Measurements from ENCODE around the gene TRIO. TPM values are rescaled to one million over a fixed set of nuclear protein-coding genes. Genes with fewer than 3 reads are reported as not detected.

TRIO gene
- polyA plus RNA-seq, 2 donors: 10.3 to 22.8 TPM

- no peak overlapping the region for H3K27ac ChIP-seq (ENCODE audit: low read depth in 2 of 2, low read length in 1 of 2)
- H3K36me3 ChIP-seq (ENCODE audit: control insufficient read depth in 2 of 2, insufficient read depth in 2 of 2, low read length in 1 of 2): no peaks in the 10 kb centered on the region
- no peaks in the 10 kb centered on the region for H3K4me1 ChIP-seq (ENCODE audit: control insufficient read depth in 2 of 2, insufficient read depth in 2 of 2, low read length in 1 of 2)
- H3K4me3 ChIP-seq (ENCODE audit: low read depth in 1 of 2, low read length in 2 of 2): no peak overlapping the region
- H3K27me3 ChIP-seq (ENCODE audit: control insufficient read depth in 1 of 2, insufficient read depth in 2 of 2, low read length in 2 of 2): no peaks in the 10 kb centered on the region
- H3K9me3 ChIP-seq (ENCODE audit: control insufficient read depth in 2 of 2, insufficient read depth in 1 of 2, low read depth in 1 of 2, low read length in 1 of 2): no peaks in the 10 kb centered on the region
- whole genome bisulfite sequencing, 2 donors: 83 to 100% methylated on average over 1 of the region's 1 CpG
Measured at GRCh38 chr5:14134083-14134482, 9.1 kb upstream of the TRIO start.

- no peaks in the 10 kb centered on the region for H3K4me1 ChIP-seq (ENCODE audit: control insufficient read depth in 2 of 2, insufficient read depth in 2 of 2, low read length in 1 of 2)
- no peaks in the 10 kb centered on the region for H3K36me3 ChIP-seq (ENCODE audit: control insufficient read depth in 2 of 2, insufficient read depth in 2 of 2, low read length in 1 of 2)
- no peak overlapping the region for H3K27ac ChIP-seq (ENCODE audit: low read depth in 2 of 2, low read length in 1 of 2)
- WGBS, 2 donors: 84 to 94% methylated on average over 2 of the region's 2 CpGs
- H3K4me3 ChIP-seq (ENCODE audit: low read depth in 1 of 2, low read length in 2 of 2): no peak overlapping the region
- H3K9me3 ChIP-seq (ENCODE audit: control insufficient read depth in 2 of 2, insufficient read depth in 1 of 2, low read depth in 1 of 2, low read length in 1 of 2): no peaks in the 10 kb centered on the region
- H3K27me3 ChIP-seq (ENCODE audit: control insufficient read depth in 1 of 2, insufficient read depth in 2 of 2, low read length in 2 of 2): no peaks in the 10 kb centered on the region
Measured at GRCh38 chr5:14134771-14135170, 8.4 kb upstream of the TRIO start.

- Histone ChIP-seq H3K4me3 (ENCODE audit: low read depth in 1 of 2, low read length in 2 of 2) (no peak overlapping the region), H3K27me3 (ENCODE audit: control insufficient read depth in 1 of 2, insufficient read depth in 2 of 2, low read length in 2 of 2) (no peaks in the 10 kb centered on the region), H3K36me3 (ENCODE audit: control insufficient read depth in 2 of 2, insufficient read depth in 2 of 2, low read length in 1 of 2) (no peaks in the 10 kb centered on the region), H3K4me1 (ENCODE audit: control insufficient read depth in 2 of 2, insufficient read depth in 2 of 2, low read length in 1 of 2) (no peaks in the 10 kb centered on the region), H3K9me3 (ENCODE audit: control insufficient read depth in 2 of 2, insufficient read depth in 1 of 2, low read depth in 1 of 2, low read length in 1 of 2) (no peaks in the 10 kb centered on the region), H3K27ac (ENCODE audit: low read depth in 2 of 2, low read length in 1 of 2) (no peak overlapping the region)
- 94 to 97% methylated on average over 1 of the region's 1 CpG for WGBS, 2 donors
Measured at GRCh38 chr5:14135621-14136020, 7.5 kb upstream of the TRIO start.

- H3K27me3 ChIP-seq (ENCODE audit: control insufficient read depth in 1 of 2, insufficient read depth in 2 of 2, low read length in 2 of 2): no peaks in the 10 kb centered on the region
Measured at GRCh38 chr5:14136228-14136627, 6.9 kb upstream of the TRIO start.

GRCh38 chr5:14138608-14139540, 4.3 kb upstream of the TRIO start:
- no peak overlapping the region for H3K4me3 ChIP-seq (ENCODE audit: low read depth in 1 of 2, low read length in 2 of 2)
- H3K27ac ChIP-seq (ENCODE audit: low read depth in 2 of 2, low read length in 1 of 2): no peak overlapping the region
- H3K9me3 ChIP-seq (ENCODE audit: control insufficient read depth in 2 of 2, insufficient read depth in 1 of 2, low read depth in 1 of 2, low read length in 1 of 2): no peaks in the 10 kb centered on the region
- H3K36me3 ChIP-seq (ENCODE audit: control insufficient read depth in 2 of 2, insufficient read depth in 2 of 2, low read length in 1 of 2): no peaks in the 10 kb centered on the region
- no peaks in the 10 kb centered on the region for H3K27me3 ChIP-seq (ENCODE audit: control insufficient read depth in 1 of 2, insufficient read depth in 2 of 2, low read length in 2 of 2)
- WGBS, 2 donors: 85% methylated on average over 11 of the region's 11 CpGs
- no peaks in the 10 kb centered on the region for H3K4me1 ChIP-seq (ENCODE audit: control insufficient read depth in 2 of 2, insufficient read depth in 2 of 2, low read length in 1 of 2)

More at GRCh38 chr5:14136228-14136627, 6.9 kb upstream of the TRIO start:
- Histone ChIP-seq H3K27ac (ENCODE audit: low read depth in 2 of 2, low read length in 1 of 2) (no peak overlapping the region), H3K9me3 (ENCODE audit: control insufficient read depth in 2 of 2, insufficient read depth in 1 of 2, low read depth in 1 of 2, low read length in 1 of 2) (no peaks in the 10 kb centered on the region), H3K4me1 (ENCODE audit: control insufficient read depth in 2 of 2, insufficient read depth in 2 of 2, low read length in 1 of 2) (no peaks in the 10 kb centered on the region), H3K4me3 (ENCODE audit: low read depth in 1 of 2, low read length in 2 of 2) (no peak overlapping the region), H3K36me3 (ENCODE audit: control insufficient read depth in 2 of 2, insufficient read depth in 2 of 2, low read length in 1 of 2) (no peaks in the 10 kb centered on the region)
- WGBS, 2 donors: 71 to 72% methylated on average over 2 of the region's 2 CpGs

GRCh38 chr5:14141764-14142163, 1.4 kb upstream of the TRIO start:
- no peaks in the 10 kb centered on the region for H3K9me3 ChIP-seq (ENCODE audit: control insufficient read depth in 2 of 2, insufficient read depth in 1 of 2, low read depth in 1 of 2, low read length in 1 of 2)
- H3K27me3 ChIP-seq (ENCODE audit: control insufficient read depth in 1 of 2, insufficient read depth in 2 of 2, low read length in 2 of 2): no peaks in the 10 kb centered on the region
- 82 to 86% methylated on average over 3 of the region's 3 CpGs for WGBS, 2 donors
- H3K36me3 ChIP-seq (ENCODE audit: control insufficient read depth in 2 of 2, insufficient read depth in 2 of 2, low read length in 1 of 2): no peaks in the 10 kb centered on the region
- no peak overlapping the region for H3K4me3 ChIP-seq (ENCODE audit: low read depth in 1 of 2, low read length in 2 of 2)
- H3K27ac ChIP-seq (ENCODE audit: low read depth in 2 of 2, low read length in 1 of 2): no peak overlapping the region
- no peaks in the 10 kb centered on the region for H3K4me1 ChIP-seq (ENCODE audit: control insufficient read depth in 2 of 2, insufficient read depth in 2 of 2, low read length in 1 of 2)

GRCh38 chr5:14142202-14142826, 828 bp upstream of the TRIO start:
- Histone ChIP-seq H3K36me3 (ENCODE audit: control insufficient read depth in 2 of 2, insufficient read depth in 2 of 2, low read length in 1 of 2) (no peaks in the 10 kb centered on the region), H3K4me3 (ENCODE audit: low read depth in 1 of 2, low read length in 2 of 2) (peak overlapping the region; percentile 62 to 91), H3K9me3 (ENCODE audit: control insufficient read depth in 2 of 2, insufficient read depth in 1 of 2, low read depth in 1 of 2, low read length in 1 of 2) (no peaks in the 10 kb centered on the region), H3K27ac (ENCODE audit: low read depth in 2 of 2, low read length in 1 of 2) (peak overlapping the region; percentile 87 to 94), H3K27me3 (ENCODE audit: control insufficient read depth in 1 of 2, insufficient read depth in 2 of 2, low read length in 2 of 2) (no peaks in the 10 kb centered on the region), H3K4me1 (ENCODE audit: control insufficient read depth in 2 of 2, insufficient read depth in 2 of 2, low read length in 1 of 2) (no peaks in the 10 kb centered on the region)
- 13 to 18% methylated on average over 19 of the region's 19 CpGs for WGBS, 2 donors

- H3K4me3 ChIP-seq (ENCODE audit: low read depth in 1 of 2, low read length in 2 of 2): peak overlapping the region; percentile 67 to 91
- peak overlapping the region; percentile 88 to 94 for H3K27ac ChIP-seq (ENCODE audit: low read depth in 2 of 2, low read length in 1 of 2)
- no peaks in the 10 kb centered on the region for H3K27me3 ChIP-seq (ENCODE audit: control insufficient read depth in 1 of 2, insufficient read depth in 2 of 2, low read length in 2 of 2)
- no peaks in the 10 kb centered on the region for H3K36me3 ChIP-seq (ENCODE audit: control insufficient read depth in 2 of 2, insufficient read depth in 2 of 2, low read length in 1 of 2)
- H3K4me1 ChIP-seq (ENCODE audit: control insufficient read depth in 2 of 2, insufficient read depth in 2 of 2, low read length in 1 of 2): peaks cover 0 to under 1% of the 10 kb centered on the region in 2 donors
- H3K9me3 ChIP-seq (ENCODE audit: control insufficient read depth in 2 of 2, insufficient read depth in 1 of 2, low read depth in 1 of 2, low read length in 1 of 2): no peaks in the 10 kb centered on the region
- 0 to 1% methylated on average over 32 to 59 of the region's 59 CpGs for WGBS, 2 donors
Measured at GRCh38 chr5:14143546-14143840, 351 bp downstream of the TRIO start.

- 0 to 1% methylated on average over 69 to 85 of the region's 85 CpGs for WGBS, 2 donors
- H3K4me3 ChIP-seq (ENCODE audit: low read depth in 1 of 2, low read length in 2 of 2): peak overlapping the region; percentile 67 to 91
Measured at GRCh38 chr5:14143841-14144585, 871 bp downstream of the TRIO start.

More at GRCh38 chr5:14143841-14144585, 871 bp downstream of the TRIO start:
- Histone ChIP-seq H3K27ac (ENCODE audit: low read depth in 2 of 2, low read length in 1 of 2) (peak overlapping the region; percentile 88 to 94), H3K9me3 (ENCODE audit: control insufficient read depth in 2 of 2, insufficient read depth in 1 of 2, low read depth in 1 of 2, low read length in 1 of 2) (no peaks in the 10 kb centered on the region), H3K36me3 (ENCODE audit: control insufficient read depth in 2 of 2, insufficient read depth in 2 of 2, low read length in 1 of 2) (peaks cover 0 to 3% of the 10 kb centered on the region in 2 donors), H3K4me1 (ENCODE audit: control insufficient read depth in 2 of 2, insufficient read depth in 2 of 2, low read length in 1 of 2) (peaks cover 0 to 6% of the 10 kb centered on the region in 2 donors), H3K27me3 (ENCODE audit: control insufficient read depth in 1 of 2, insufficient read depth in 2 of 2, low read length in 2 of 2) (no peaks in the 10 kb centered on the region)

Measured in esophagus (tissue), 2 donors.